ENCODE data around the gene GOLGA8B.
A peak's percentile ranks its signal among the peaks of the same experiment; 100 is the strongest.
"Not testable (repeated sequence)": the region's sequence is repeated elsewhere in the genome, so short reads cannot be mapped to it uniquely, and the experiment has no call there.

The GOLGA8B gene

DNA sequence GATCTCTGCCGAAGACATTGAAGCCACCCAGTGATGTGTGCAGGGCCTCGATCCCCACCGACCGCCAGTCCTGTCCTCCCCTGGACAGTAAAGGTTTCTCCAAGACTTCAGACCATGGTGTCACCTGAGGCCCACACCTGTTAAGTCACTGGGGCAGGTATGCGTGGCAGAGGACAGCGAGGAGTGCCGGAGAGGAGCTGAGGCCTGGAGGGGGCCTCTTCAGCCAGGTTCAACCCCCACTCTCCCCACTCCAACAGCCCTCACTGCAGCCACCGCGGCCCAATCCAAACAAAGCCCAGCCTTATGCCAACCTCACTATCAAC lies 2.4 kb downstream of the GOLGA8B start:
- Mint-ChIP-seq H3K4me3 (peak overlapping the region; percentile 86 to 91 (median 90)), H3K9me3 (no peaks in the 10 kb centered on the region), H3K27me3 (ENCODE audit: low read depth) (peaks cover 20% of the 10 kb centered on the region), H3K27ac (peak overlapping the region in 2 of 3 experiments; percentile 21 to 68), H3K4me1 (peaks cover 28% of the 10 kb centered on the region), H3K36me3 (ENCODE audit: low read depth) (no peaks in the 10 kb centered on the region)
- TF ChIP-seq CTCF (IDR thresholded peaks at IDR 0.05; ENCODE audit: unreplicated experiment in 3 of 3), result no peak

- Mint-ChIP-seq H3K27me3 (ENCODE audit: low read depth) (peaks cover 19% of the 10 kb centered on the region), H3K27ac (peak overlapping the region in 1 of 3 experiments; percentile 61), H3K4me3 (peak overlapping the region in 2 of 3 experiments; percentile 37 to 76), H3K4me1 (peaks cover 28% of the 10 kb centered on the region)
- not testable (repeated sequence) for H3K9me3 Mint-ChIP-seq; H3K36me3 Mint-ChIP-seq (ENCODE audit: low read depth)
These were observed 3.0 kb downstream of the GOLGA8B start for GRCh38 chr15:34580251-34581042.

GRCh38 chr15:34578283-34578674 lies 5.2 kb downstream of the GOLGA8B start:
- H3K27ac Mint-ChIP-seq, result peak overlapping the region in 1 of 3 experiments; percentile 83
- H3K27me3 Mint-ChIP-seq (ENCODE audit: low read depth), result peaks cover 11% of the 10 kb centered on the region
- H3K9me3 Mint-ChIP-seq, result no peaks in the 10 kb centered on the region
- no peaks in the 10 kb centered on the region for H3K36me3 Mint-ChIP-seq (ENCODE audit: low read depth)
- no peak for TF ChIP-seq CTCF (IDR thresholded peaks at IDR 0.05; ENCODE audit: unreplicated experiment in 3 of 3)
- H3K4me3 Mint-ChIP-seq, result peak overlapping the region in 1 of 3 experiments; percentile 37
- peaks cover 28% of the 10 kb centered on the region for H3K4me1 Mint-ChIP-seq

- H3K27me3 Mint-ChIP-seq (ENCODE audit: low read depth), result peaks cover 11% of the 10 kb centered on the region
- peak overlapping the region in 1 of 3 experiments; percentile 37 for H3K4me3 Mint-ChIP-seq
- H3K9me3 Mint-ChIP-seq; H3K36me3 Mint-ChIP-seq (ENCODE audit: low read depth): not testable (repeated sequence)
- peak overlapping the region in 2 of 3 experiments; percentile 44 to 83 for H3K27ac Mint-ChIP-seq
- H3K4me1 Mint-ChIP-seq, result peaks cover 28% of the 10 kb centered on the region
These were observed 5.7 kb downstream of the GOLGA8B start for GRCh38 chr15:34577658-34578282.

GRCh38 chr15:34575035-34575434 lies 8.4 kb downstream of the GOLGA8B start:
- not testable (repeated sequence) for H3K36me3 Mint-ChIP-seq (ENCODE audit: low read depth); H3K27ac Mint-ChIP-seq; H3K4me3 Mint-ChIP-seq; H3K27me3 Mint-ChIP-seq (ENCODE audit: low read depth); H3K9me3 Mint-ChIP-seq
- peaks cover 25% of the 10 kb centered on the region for H3K4me1 Mint-ChIP-seq

DNA sequence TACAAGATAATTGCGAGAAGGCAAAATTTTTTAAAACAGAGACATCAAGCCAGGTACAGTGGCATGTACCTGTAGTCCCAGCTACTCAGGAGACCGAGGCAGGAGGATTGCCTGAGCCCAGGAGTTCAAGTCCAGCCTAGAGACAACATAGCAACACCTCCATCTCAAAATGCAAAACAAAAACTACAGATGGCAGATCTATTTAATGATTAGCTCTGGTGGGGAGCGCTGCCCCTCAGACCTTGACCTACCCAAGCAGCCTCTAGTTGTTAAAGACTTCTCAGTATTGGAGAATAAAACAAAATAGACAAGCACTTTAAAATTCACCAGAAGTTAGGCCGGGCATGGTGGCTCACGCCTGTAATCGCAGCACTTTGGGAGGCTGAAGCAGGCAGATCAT lies 10.5 kb downstream of the GOLGA8B start:
- peaks cover 12% of the 10 kb centered on the region for H3K4me1 Mint-ChIP-seq
- not testable (repeated sequence) for H3K9me3 Mint-ChIP-seq; H3K27ac Mint-ChIP-seq; H3K4me3 Mint-ChIP-seq; H3K36me3 Mint-ChIP-seq (ENCODE audit: low read depth); H3K27me3 Mint-ChIP-seq (ENCODE audit: low read depth)

DNA sequence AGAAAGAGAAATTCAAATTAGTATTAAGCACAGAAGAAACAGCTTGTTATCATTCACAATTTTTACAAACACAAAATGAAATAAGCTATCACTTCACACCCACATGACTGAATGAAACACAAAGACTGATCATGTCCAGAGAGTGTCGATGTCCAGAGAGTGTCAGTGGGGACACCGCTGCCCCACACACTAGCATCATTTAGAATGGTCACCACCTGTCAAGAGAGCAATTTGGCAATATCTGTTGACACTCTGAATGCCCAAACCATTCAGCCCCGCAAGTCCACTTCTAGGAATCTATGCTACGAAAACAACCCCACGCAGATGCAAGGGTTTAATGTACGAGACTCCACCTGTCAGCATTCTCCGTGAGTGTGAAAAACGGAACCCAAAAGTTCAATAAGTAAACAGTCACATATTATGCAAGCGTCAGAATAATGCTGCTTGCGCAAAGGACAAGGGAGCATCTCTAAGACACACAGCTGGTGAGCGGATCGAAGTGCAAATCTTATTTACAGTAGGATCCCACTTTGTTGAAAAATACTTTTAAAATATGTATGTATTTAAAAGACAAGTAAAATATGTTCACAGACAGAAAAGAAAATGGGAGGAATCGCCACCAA lies 11.3 kb downstream of the GOLGA8B start:
- peaks cover 12% of the 10 kb centered on the region for H3K36me3 Mint-ChIP-seq (ENCODE audit: low read depth)
- not testable (repeated sequence) for H3K9me3 Mint-ChIP-seq; H3K4me3 Mint-ChIP-seq; H3K27me3 Mint-ChIP-seq (ENCODE audit: low read depth); H3K4me1 Mint-ChIP-seq; H3K27ac Mint-ChIP-seq

- H3K36me3 Mint-ChIP-seq (ENCODE audit: low read depth), result peaks cover 14% of the 10 kb centered on the region
- H3K4me3 Mint-ChIP-seq; H3K4me1 Mint-ChIP-seq; H3K27me3 Mint-ChIP-seq (ENCODE audit: low read depth); H3K27ac Mint-ChIP-seq; H3K9me3 Mint-ChIP-seq: not testable (repeated sequence)
These were observed 13.6 kb downstream of the GOLGA8B start for GRCh38 chr15:34569670-34570396.

GRCh38 chr15:34567174-34567573 lies 16.3 kb downstream of the GOLGA8B start:
- not testable (repeated sequence) for H3K27me3 Mint-ChIP-seq (ENCODE audit: low read depth); H3K27ac Mint-ChIP-seq; H3K4me1 Mint-ChIP-seq; H3K4me3 Mint-ChIP-seq; H3K9me3 Mint-ChIP-seq
- peaks cover 16% of the 10 kb centered on the region for H3K36me3 Mint-ChIP-seq (ENCODE audit: low read depth)

DNA sequence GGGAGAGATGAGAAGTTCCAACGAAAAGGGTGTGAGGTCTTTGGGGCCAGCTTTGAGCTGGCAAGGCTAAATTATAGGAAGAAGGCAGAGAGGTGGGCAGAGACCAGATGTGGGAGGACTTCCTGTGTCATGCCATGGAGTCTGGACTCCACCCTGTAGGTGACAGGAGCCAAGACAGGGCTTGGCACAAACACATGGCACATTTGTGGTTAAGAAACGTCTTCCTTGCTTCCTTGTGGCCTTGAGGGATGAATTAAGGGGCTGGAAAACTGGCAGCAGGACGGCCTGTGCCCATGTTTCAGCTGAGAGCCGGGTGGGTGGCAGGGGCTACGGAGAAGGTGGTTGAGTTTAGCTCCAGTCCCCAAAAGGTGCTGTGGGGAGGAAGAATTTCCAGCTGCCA lies 18.7 kb downstream of the GOLGA8B start:
- not testable (repeated sequence) for H3K4me3 Mint-ChIP-seq; H3K27me3 Mint-ChIP-seq (ENCODE audit: low read depth); H3K27ac Mint-ChIP-seq; H3K9me3 Mint-ChIP-seq; H3K4me1 Mint-ChIP-seq
- peaks cover 16% of the 10 kb centered on the region for H3K36me3 Mint-ChIP-seq (ENCODE audit: low read depth)

- not testable (repeated sequence) for H3K9me3 Mint-ChIP-seq; H3K27ac Mint-ChIP-seq; H3K4me1 Mint-ChIP-seq; H3K36me3 Mint-ChIP-seq (ENCODE audit: low read depth); H3K4me3 Mint-ChIP-seq; H3K27me3 Mint-ChIP-seq (ENCODE audit: low read depth)
These were observed 22.6 kb downstream of the GOLGA8B start for GRCh38 chr15:34560814-34561213.

DNA sequence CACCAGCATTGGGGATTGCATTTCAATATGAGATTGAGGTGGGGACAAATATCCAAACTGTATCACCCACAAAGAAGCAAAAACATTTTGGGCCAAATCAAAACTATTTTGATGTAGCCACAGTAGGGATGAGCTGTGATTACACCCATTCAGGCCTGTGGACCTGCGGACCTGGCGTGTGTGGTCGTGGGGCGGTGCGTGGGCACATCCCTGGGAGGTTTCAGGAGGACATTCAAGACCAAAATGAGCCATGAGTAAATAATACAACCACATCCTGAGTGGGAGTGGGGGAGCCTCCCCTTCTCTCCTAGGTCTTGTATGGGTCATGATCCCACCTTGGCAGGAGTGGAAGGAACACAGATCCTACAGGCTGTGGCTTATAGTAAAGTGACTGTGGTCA lies 23.7 kb downstream of the GOLGA8B start:
- H3K9me3 Mint-ChIP-seq; H3K27ac Mint-ChIP-seq; H3K27me3 Mint-ChIP-seq (ENCODE audit: low read depth): not testable (repeated sequence)

More for the DNA sequence above, 23.7 kb downstream of the GOLGA8B start:
- not testable (repeated sequence) for H3K4me3 Mint-ChIP-seq; H3K36me3 Mint-ChIP-seq (ENCODE audit: low read depth); H3K4me1 Mint-ChIP-seq
